ENCODE data around the gene TPSG1. TPM values are rescaled to one million over a fixed set of nuclear protein-coding genes. Genes with fewer than 3 reads are reported as not detected.
"Not testable (repeated sequence)": the region's sequence is repeated elsewhere in the genome, so short reads cannot be mapped to it uniquely, and the experiment has no call there.

Gene TPSG1
- total RNA-seq, 1 experiment from 2014 or later: not detected

- H3K23ac ChIP-seq (ENCODE audit: insufficient read length, low read depth, low read length); H3K18ac ChIP-seq (ENCODE audit: insufficient read length, low read depth, low read length); H2BK12ac ChIP-seq (ENCODE audit: insufficient read length, low read depth, low read length); H3K79me2 ChIP-seq (ENCODE audit: insufficient read depth, low read length); H2BK15ac ChIP-seq (ENCODE audit: low read depth, low read length); H3K27ac Mint-ChIP-seq; H2BK20ac ChIP-seq (ENCODE audit: low read depth, low read length, poor library complexity, severe bottlenecking); H3K56ac ChIP-seq (ENCODE audit: insufficient read length, low read depth, low read length); H2BK120ac ChIP-seq (ENCODE audit: low read depth, low read length, poor library complexity, severe bottlenecking); H4K91ac ChIP-seq (ENCODE audit: insufficient read length, low read depth, low read length); H2BK5ac ChIP-seq (ENCODE audit: insufficient read length, low read length); H3K4ac ChIP-seq (ENCODE audit: low read depth, low read length); H3K4me1 ChIP-seq (ENCODE audit: insufficient read depth, low read length); H3K9ac ChIP-seq (ENCODE audit: extremely low read depth, insufficient read length, low read length); H3T11ph ChIP-seq (ENCODE audit: low read length); H3K23me2 ChIP-seq (ENCODE audit: insufficient read length, low read depth, low read length, poor library complexity, severe bottlenecking); H2AK5ac ChIP-seq (ENCODE audit: insufficient read length, low read length); H3K14ac ChIP-seq (ENCODE audit: insufficient read depth, low read length); H4K20me1 ChIP-seq (ENCODE audit: control insufficient read depth, insufficient read depth, insufficient read length); H3K27ac ChIP-seq (ENCODE audit: insufficient read length, low read depth, low read length); H4K8ac ChIP-seq (replicated peaks; ENCODE audit: insufficient read length, low read depth, low read length); H3K4me2 ChIP-seq (ENCODE audit: insufficient read depth, insufficient read length, low read length); H3K9me3 ChIP-seq (ENCODE audit: control insufficient read depth, low read depth, low read length); H4K5ac ChIP-seq (ENCODE audit: insufficient read length, low read depth, low read length); H2AFZ ChIP-seq (ENCODE audit: low read length); H3K9me3 Mint-ChIP-seq; H3K36me3 Mint-ChIP-seq (ENCODE audit: insufficient read depth in 1 of 3, low read depth in 3 of 3); H3K27me3 ChIP-seq (ENCODE audit: insufficient read depth, low read length); H3K4me1 Mint-ChIP-seq; DNase-seq; H3K79me1 ChIP-seq (ENCODE audit: insufficient read depth, low read depth, low read length, poor library complexity, severe bottlenecking): not testable (repeated sequence)
- WGBS (ENCODE audit: extremely low coverage, insufficient read length, low lambda C conversion rate): no CpG with 5 or more reads among the region's 14 CpGs
- H3K4me3 Mint-ChIP-seq: peak overlapping the region in 1 of 2 experiments; percentile 18; a peak in 1 of 5 replicates
- H3K27me3 Mint-ChIP-seq (ENCODE audit: low read depth): peaks cover 54% of the 10 kb centered on the region
Measured at GRCh38 chr16:1247903-1248537, 23.0 kb upstream of the TPSG1 start.

All from H9 (cell line).